AG09309 (cell line): ENCODE data around the gene CDHR3.

Source experiments
- DNase-seq: peaks from one replicate; pipeline ENCODE4 v3.0.0-alpha.2; 2010; ENCODE audit warnings: low read depth
- H3K4me3 ChIP-seq: 2 replicates; pipeline ENCODE4 v1.5.1; 2011; ENCODE audit warnings: mild to moderate bottlenecking, low read depth, low read length, moderate library complexity; ENCODE audit not compliant: control insufficient read depth
- CTCF ChIP-seq: IDR thresholded peaks from 2 replicates; pipeline ENCODE4 v1.5.1; 2011; ENCODE audit warnings: mild to moderate bottlenecking, low read depth, low read length, inconsistent platforms; ENCODE audit not compliant: insufficient read depth, control insufficient read depth; ENCODE audit errors: missing control alignments

CDHR3 gene

GRCh38 chr7:106031300-106032035 lies 68.4 kb downstream of the CDHR3 start:
- no peak overlapping the region for H3K4me3 ChIP-seq
- no peak for DNase-seq
- TF ChIP-seq CTCF: no peak

- no peak overlapping the region for H3K4me3 ChIP-seq
- DNase-seq: no peak
- no peak for TF ChIP-seq CTCF
Observed at GRCh38 chr7:106032295-106032694, 69.2 kb downstream of the CDHR3 start.

GRCh38 chr7:106033735-106034134 lies 70.7 kb downstream of the CDHR3 start:
- no peak for DNase-seq
- TF ChIP-seq CTCF: no peak
- H3K4me3 ChIP-seq: no peak overlapping the region

- no peak for DNase-seq
Observed at GRCh38 chr7:106034383-106034782, 71.3 kb downstream of the CDHR3 start.

GRCh38 chr7:106035568-106035967 lies 72.5 kb downstream of the CDHR3 start:
- no peak for DNase-seq
- no peak for TF ChIP-seq CTCF
- H3K4me3 ChIP-seq: no peak overlapping the region

More at GRCh38 chr7:106034383-106034782, 71.3 kb downstream of the CDHR3 start:
- H3K4me3 ChIP-seq: no peak overlapping the region
- no peak for TF ChIP-seq CTCF

- no peak for TF ChIP-seq CTCF
- H3K4me3 ChIP-seq: no peak overlapping the region
- DNase-seq: no peak
Observed at GRCh38 chr7:106036004-106036403, 72.9 kb downstream of the CDHR3 start.

GRCh38 chr7:106037489-106038176 lies 74.6 kb downstream of the CDHR3 start:
- DNase-seq: no peak

More at GRCh38 chr7:106037489-106038176, 74.6 kb downstream of the CDHR3 start:
- TF ChIP-seq CTCF: no peak
- no peak overlapping the region for H3K4me3 ChIP-seq
